ENCODE measurements around the gene PPP1R37.

DNA sequence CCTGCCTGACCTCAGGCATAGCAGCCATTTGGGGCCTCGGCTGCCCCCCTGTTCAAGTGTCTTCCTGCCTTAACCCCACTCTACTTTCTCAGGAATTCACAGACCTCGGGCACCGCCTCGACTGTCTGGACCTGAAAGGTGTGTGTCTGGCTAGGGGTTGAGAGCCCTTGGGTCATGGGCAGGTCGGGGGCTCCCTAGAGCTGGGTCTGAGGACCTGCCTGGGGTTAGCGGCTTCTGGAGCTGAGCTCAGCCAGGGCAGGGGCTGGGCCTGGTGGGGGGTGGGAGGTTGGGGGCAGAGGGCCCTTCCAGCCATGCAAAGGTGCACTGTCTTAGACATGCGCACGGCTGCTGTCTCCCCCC is 47.1 kb downstream of the PPP1R37 start:
- TF ChIP-seq, protein P1, sequence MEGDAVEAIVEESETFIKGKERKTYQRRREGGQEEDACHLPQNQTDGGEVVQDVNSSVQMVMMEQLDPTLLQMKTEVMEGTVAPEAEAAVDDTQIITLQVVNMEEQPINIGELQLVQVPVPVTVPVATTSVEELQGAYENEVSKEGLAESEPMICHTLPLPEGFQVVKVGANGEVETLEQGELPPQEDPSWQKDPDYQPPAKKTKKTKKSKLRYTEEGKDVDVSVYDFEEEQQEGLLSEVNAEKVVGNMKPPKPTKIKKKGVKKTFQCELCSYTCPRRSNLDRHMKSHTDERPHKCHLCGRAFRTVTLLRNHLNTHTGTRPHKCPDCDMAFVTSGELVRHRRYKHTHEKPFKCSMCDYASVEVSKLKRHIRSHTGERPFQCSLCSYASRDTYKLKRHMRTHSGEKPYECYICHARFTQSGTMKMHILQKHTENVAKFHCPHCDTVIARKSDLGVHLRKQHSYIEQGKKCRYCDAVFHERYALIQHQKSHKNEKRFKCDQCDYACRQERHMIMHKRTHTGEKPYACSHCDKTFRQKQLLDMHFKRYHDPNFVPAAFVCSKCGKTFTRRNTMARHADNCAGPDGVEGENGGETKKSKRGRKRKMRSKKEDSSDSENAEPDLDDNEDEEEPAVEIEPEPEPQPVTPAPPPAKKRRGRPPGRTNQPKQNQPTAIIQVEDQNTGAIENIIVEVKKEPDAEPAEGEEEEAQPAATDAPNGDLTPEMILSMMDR (IDR thresholded peaks at IDR 0.05; ENCODE audit: poor library complexity), result no peak
- no peak for TF ChIP-seq EZH2 (IDR thresholded peaks at IDR 0.05; ENCODE audit: borderline replicate concordance)
- TF ChIP-seq EZH2phosphoT487 (IDR thresholded peaks at IDR 0.05; ENCODE audit: low read depth, severe bottlenecking, unreplicated experiment), result no peak
